Measurements from ENCODE around the gene IFT81.

Gene IFT81

GRCh38 chr12:110174373-110174996 lies 50.3 kb downstream of the IFT81 start:
- H3K9ac ChIP-seq (ENCODE audit: low read length): no peak overlapping the region
- no peaks in the 10 kb centered on the region for H3K36me3 ChIP-seq (ENCODE audit: control insufficient read depth, insufficient read depth, low read length)
- no peaks in the 10 kb centered on the region for H3K4me1 ChIP-seq (ENCODE audit: control insufficient read depth, insufficient read depth, low read length)
- H3K9me3 ChIP-seq (ENCODE audit: control insufficient read depth, low read length): no peaks in the 10 kb centered on the region
- H3K27me3 ChIP-seq (ENCODE audit: control insufficient read depth, insufficient read depth, low read length): no peaks in the 10 kb centered on the region
- no peak overlapping the region for H3K4me3 ChIP-seq (ENCODE audit: low read length)

DNA sequence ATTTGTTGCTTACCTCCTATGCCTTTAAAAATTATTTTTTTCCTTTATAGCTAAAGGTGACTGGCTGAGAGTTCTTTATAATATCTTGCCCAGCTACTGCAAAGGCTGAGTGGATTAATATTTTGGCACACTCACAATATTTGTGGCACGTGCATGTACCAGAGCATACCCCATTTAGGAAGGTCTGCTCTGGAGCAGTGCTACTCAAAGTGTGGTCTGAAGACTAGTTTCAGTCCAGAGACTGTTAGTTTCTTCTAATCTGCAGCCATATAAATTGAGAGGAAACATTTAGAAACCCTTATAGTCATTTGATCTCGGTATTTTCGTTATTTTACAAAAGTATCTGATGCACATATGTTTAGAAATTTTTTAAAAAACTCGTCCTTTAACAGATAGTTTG lies 51.0 kb downstream of the IFT81 start:
- Histone ChIP-seq H3K9me3 (ENCODE audit: control insufficient read depth, low read length) (no peaks in the 10 kb centered on the region), H3K4me3 (ENCODE audit: low read length) (no peak overlapping the region), H3K36me3 (ENCODE audit: control insufficient read depth, insufficient read depth, low read length) (no peaks in the 10 kb centered on the region), H3K9ac (ENCODE audit: low read length) (no peak overlapping the region), H3K27me3 (ENCODE audit: control insufficient read depth, insufficient read depth, low read length) (no peaks in the 10 kb centered on the region), H3K4me1 (ENCODE audit: control insufficient read depth, insufficient read depth, low read length) (no peaks in the 10 kb centered on the region)

- no peak overlapping the region for H3K9ac ChIP-seq (ENCODE audit: low read length)
- H3K4me1 ChIP-seq (ENCODE audit: control insufficient read depth, insufficient read depth, low read length): no peaks in the 10 kb centered on the region
- no peaks in the 10 kb centered on the region for H3K27me3 ChIP-seq (ENCODE audit: control insufficient read depth, insufficient read depth, low read length)
Measured at GRCh38 chr12:110176745-110177144, 52.6 kb downstream of the IFT81 start.

DNA sequence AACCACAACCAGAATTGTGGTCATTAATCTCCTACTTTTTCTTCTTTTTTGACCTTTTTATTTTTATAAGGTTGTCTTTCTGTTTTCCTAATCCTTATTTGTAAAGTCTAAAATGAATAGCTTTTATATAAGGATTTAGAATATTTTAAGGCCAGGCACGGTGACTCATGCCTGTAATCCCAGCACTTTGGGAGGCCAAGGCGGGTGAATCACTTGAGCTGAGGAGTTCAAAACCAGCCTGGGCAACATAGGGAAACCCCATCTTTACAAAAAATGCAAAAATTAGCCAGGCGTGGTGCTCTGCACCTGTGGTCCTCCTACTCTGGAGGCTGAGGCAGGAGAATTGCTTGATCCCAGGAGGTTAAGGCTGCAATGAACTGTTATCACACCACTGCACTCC lies 55.1 kb downstream of the IFT81 start:
- Histone ChIP-seq H3K27me3 (ENCODE audit: control insufficient read depth, insufficient read depth, low read length) (no peaks in the 10 kb centered on the region), H3K9ac (ENCODE audit: low read length) (no peak overlapping the region), H3K4me3 (ENCODE audit: low read length) (no peak overlapping the region), H3K4me1 (ENCODE audit: control insufficient read depth, insufficient read depth, low read length) (no peaks in the 10 kb centered on the region), H3K9me3 (ENCODE audit: control insufficient read depth, low read length) (no peaks in the 10 kb centered on the region), H3K36me3 (ENCODE audit: control insufficient read depth, insufficient read depth, low read length) (peaks cover 3% of the 10 kb centered on the region)

More at GRCh38 chr12:110176745-110177144, 52.6 kb downstream of the IFT81 start:
- H3K9me3 ChIP-seq (ENCODE audit: control insufficient read depth, low read length): no peaks in the 10 kb centered on the region
- H3K4me3 ChIP-seq (ENCODE audit: low read length): no peak overlapping the region
- no peaks in the 10 kb centered on the region for H3K36me3 ChIP-seq (ENCODE audit: control insufficient read depth, insufficient read depth, low read length)

- Histone ChIP-seq H3K9me3 (ENCODE audit: control insufficient read depth, low read length) (no peaks in the 10 kb centered on the region), H3K36me3 (ENCODE audit: control insufficient read depth, insufficient read depth, low read length) (peaks cover 3% of the 10 kb centered on the region), H3K4me1 (ENCODE audit: control insufficient read depth, insufficient read depth, low read length) (no peaks in the 10 kb centered on the region), H3K27me3 (ENCODE audit: control insufficient read depth, insufficient read depth, low read length) (no peaks in the 10 kb centered on the region), H3K9ac (ENCODE audit: low read length) (no peak overlapping the region), H3K4me3 (ENCODE audit: low read length) (no peak overlapping the region)
Measured at GRCh38 chr12:110180591-110181005, 56.4 kb downstream of the IFT81 start.

DNA sequence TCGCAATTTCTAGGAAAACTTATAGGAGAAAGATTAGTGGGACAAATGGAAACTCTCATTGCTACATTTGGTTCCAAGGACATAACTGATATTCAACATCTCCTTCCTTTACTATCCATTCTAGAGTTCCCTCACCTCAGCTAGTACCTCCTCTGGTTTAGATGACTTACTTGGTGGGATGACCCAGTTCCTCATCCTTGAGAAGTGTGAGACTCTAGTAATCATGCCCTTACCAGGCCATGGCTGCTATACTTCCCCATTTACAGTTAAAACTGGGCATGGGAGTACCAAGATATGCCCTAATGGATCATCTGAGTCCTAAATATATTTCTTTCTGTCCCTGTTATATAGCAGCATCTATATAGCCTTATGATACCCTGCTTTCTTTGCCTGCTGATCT lies 58.1 kb downstream of the IFT81 start:
- H3K4me3 ChIP-seq (ENCODE audit: low read length): no peak overlapping the region
- H3K4me1 ChIP-seq (ENCODE audit: control insufficient read depth, insufficient read depth, low read length): no peaks in the 10 kb centered on the region
- no peaks in the 10 kb centered on the region for H3K27me3 ChIP-seq (ENCODE audit: control insufficient read depth, insufficient read depth, low read length)
- peaks cover 4% of the 10 kb centered on the region for H3K9me3 ChIP-seq (ENCODE audit: control insufficient read depth, low read length)
- H3K36me3 ChIP-seq (ENCODE audit: control insufficient read depth, insufficient read depth, low read length): peaks cover 3% of the 10 kb centered on the region
- no peak overlapping the region for H3K9ac ChIP-seq (ENCODE audit: low read length)

GRCh38 chr12:110183386-110183785 lies 59.2 kb downstream of the IFT81 start:
- Histone ChIP-seq H3K9me3 (ENCODE audit: control insufficient read depth, low read length) (peaks cover 4% of the 10 kb centered on the region), H3K4me1 (ENCODE audit: control insufficient read depth, insufficient read depth, low read length) (no peaks in the 10 kb centered on the region), H3K27me3 (ENCODE audit: control insufficient read depth, insufficient read depth, low read length) (no peaks in the 10 kb centered on the region), H3K4me3 (ENCODE audit: low read length) (no peak overlapping the region), H3K9ac (ENCODE audit: low read length) (no peak overlapping the region), H3K36me3 (ENCODE audit: control insufficient read depth, insufficient read depth, low read length) (peaks cover 3% of the 10 kb centered on the region)

- no peaks in the 10 kb centered on the region for H3K27me3 ChIP-seq (ENCODE audit: control insufficient read depth, insufficient read depth, low read length)
- peaks cover 3% of the 10 kb centered on the region for H3K36me3 ChIP-seq (ENCODE audit: control insufficient read depth, insufficient read depth, low read length)
- H3K4me1 ChIP-seq (ENCODE audit: control insufficient read depth, insufficient read depth, low read length): no peaks in the 10 kb centered on the region
- peaks cover 4% of the 10 kb centered on the region for H3K9me3 ChIP-seq (ENCODE audit: control insufficient read depth, low read length)
- no peak overlapping the region for H3K9ac ChIP-seq (ENCODE audit: low read length)
- H3K4me3 ChIP-seq (ENCODE audit: low read length): no peak overlapping the region
Measured at GRCh38 chr12:110185626-110186025, 61.5 kb downstream of the IFT81 start.

DNA sequence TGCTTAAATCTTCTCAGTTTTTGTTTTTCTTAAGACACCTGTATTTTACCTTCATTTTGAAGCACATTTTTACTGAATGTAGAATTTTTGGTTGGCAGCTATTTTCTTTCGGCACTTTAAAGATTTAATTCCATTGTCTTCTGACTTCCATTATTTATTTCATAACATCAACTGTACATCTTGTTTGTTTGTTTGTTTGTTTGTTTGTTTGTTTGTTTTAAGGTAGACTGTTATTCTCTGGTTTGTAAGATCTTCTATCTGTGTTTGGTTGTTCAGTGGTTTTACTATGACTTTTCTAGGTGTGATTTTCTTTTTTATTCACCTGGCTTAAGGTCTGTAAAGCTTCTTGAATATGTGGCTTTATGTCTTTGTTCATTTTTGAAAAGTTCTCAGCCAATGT lies 61.9 kb downstream of the IFT81 start:
- Histone ChIP-seq H3K9ac (ENCODE audit: low read length) (no peak overlapping the region), H3K9me3 (ENCODE audit: control insufficient read depth, low read length) (peaks cover 4% of the 10 kb centered on the region), H3K36me3 (ENCODE audit: control insufficient read depth, insufficient read depth, low read length) (peaks cover 3% of the 10 kb centered on the region), H3K4me1 (ENCODE audit: control insufficient read depth, insufficient read depth, low read length) (no peaks in the 10 kb centered on the region), H3K27me3 (ENCODE audit: control insufficient read depth, insufficient read depth, low read length) (no peaks in the 10 kb centered on the region), H3K4me3 (ENCODE audit: low read length) (no peak overlapping the region)

DNA sequence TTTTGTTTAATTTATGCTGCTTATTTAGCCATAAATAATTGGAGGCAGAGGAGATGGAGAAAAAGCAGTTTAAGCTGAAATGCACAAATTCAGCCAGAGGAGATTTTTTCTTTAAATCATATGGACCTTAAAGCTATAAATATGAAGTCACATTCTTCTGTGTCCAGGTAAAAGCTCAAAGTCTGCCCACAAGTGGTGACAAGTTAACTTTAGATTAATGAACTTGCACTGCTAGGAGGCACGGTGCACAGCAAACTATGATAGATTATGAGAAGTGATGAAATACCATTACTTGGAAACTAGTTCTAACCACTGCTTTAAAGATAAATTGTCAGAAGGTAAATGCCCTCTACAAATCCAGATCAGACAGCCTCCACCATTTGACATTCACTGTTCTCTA lies 69.0 kb downstream of the IFT81 start:
- no peaks in the 10 kb centered on the region for H3K4me1 ChIP-seq (ENCODE audit: control insufficient read depth, insufficient read depth, low read length)
- no peak overlapping the region for H3K9ac ChIP-seq (ENCODE audit: low read length)
- no peaks in the 10 kb centered on the region for H3K9me3 ChIP-seq (ENCODE audit: control insufficient read depth, low read length)
- H3K36me3 ChIP-seq (ENCODE audit: control insufficient read depth, insufficient read depth, low read length): no peaks in the 10 kb centered on the region
- H3K27me3 ChIP-seq (ENCODE audit: control insufficient read depth, insufficient read depth, low read length): no peaks in the 10 kb centered on the region
- no peak overlapping the region for H3K4me3 ChIP-seq (ENCODE audit: low read length)

- H3K9me3 ChIP-seq (ENCODE audit: control insufficient read depth, low read length): no peaks in the 10 kb centered on the region
- no peaks in the 10 kb centered on the region for H3K27me3 ChIP-seq (ENCODE audit: control insufficient read depth, insufficient read depth, low read length)
- no peak overlapping the region for H3K4me3 ChIP-seq (ENCODE audit: low read length)
- no peaks in the 10 kb centered on the region for H3K36me3 ChIP-seq (ENCODE audit: control insufficient read depth, insufficient read depth, low read length)
- H3K4me1 ChIP-seq (ENCODE audit: control insufficient read depth, insufficient read depth, low read length): no peaks in the 10 kb centered on the region
- H3K9ac ChIP-seq (ENCODE audit: low read length): no peak overlapping the region
Measured at GRCh38 chr12:110197003-110197402, 72.8 kb downstream of the IFT81 start.

DNA sequence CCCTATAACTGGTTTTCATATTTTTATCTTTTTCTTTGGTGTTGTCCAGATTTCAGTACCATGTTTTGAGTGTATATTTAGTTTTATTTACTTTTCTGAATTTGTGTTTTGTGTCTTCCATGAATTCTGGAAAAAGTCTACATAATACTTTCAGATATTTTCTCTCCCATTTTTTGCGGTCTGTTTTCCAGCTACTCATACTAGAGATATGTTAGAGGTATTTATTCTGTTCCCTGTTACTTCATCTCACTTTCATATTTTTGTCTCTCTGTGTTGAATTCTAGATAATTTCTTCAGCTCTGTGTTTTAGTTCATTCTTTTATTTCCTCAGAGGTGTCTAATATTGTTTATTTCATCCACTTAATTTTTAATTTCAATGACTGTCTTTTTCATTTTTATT lies 74.2 kb downstream of the IFT81 start:
- H3K9ac ChIP-seq (ENCODE audit: low read length): no peak overlapping the region
- no peaks in the 10 kb centered on the region for H3K4me1 ChIP-seq (ENCODE audit: control insufficient read depth, insufficient read depth, low read length)
- H3K9me3 ChIP-seq (ENCODE audit: control insufficient read depth, low read length): no peaks in the 10 kb centered on the region
- no peak overlapping the region for H3K4me3 ChIP-seq (ENCODE audit: low read length)
- H3K27me3 ChIP-seq (ENCODE audit: control insufficient read depth, insufficient read depth, low read length): no peaks in the 10 kb centered on the region
- no peaks in the 10 kb centered on the region for H3K36me3 ChIP-seq (ENCODE audit: control insufficient read depth, insufficient read depth, low read length)

Data from mucosa of stomach (tissue), 1 donor.